ENCODE results near the gene PRSS36.

- TF ChIP-seq IKZF3 (tag by site-specific recombination; IDR thresholded peaks at IDR 0.05) (no peak), ZNF792 (tag by site-specific recombination; IDR thresholded peaks at IDR 0.05) (no peak), SP7 (tag by site-specific recombination; IDR thresholded peaks at IDR 0.05) (no peak), TSHZ1 (tag by site-specific recombination; IDR thresholded peaks at IDR 0.05; ENCODE audit: borderline replicate concordance) (no peak), CTCF (tag by site-specific recombination; IDR thresholded peaks at IDR 0.05) (no peak)
- TF ChIP-seq, protein P1, sequence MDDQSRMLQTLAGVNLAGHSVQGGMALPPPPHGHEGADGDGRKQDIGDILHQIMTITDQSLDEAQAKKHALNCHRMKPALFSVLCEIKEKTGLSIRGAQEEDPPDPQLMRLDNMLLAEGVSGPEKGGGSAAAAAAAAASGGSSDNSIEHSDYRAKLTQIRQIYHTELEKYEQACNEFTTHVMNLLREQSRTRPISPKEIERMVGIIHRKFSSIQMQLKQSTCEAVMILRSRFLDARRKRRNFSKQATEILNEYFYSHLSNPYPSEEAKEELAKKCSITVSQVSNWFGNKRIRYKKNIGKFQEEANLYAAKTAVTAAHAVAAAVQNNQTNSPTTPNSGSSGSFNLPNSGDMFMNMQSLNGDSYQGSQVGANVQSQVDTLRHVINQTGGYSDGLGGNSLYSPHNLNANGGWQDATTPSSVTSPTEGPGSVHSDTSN (CRISPR knock-in tag; IDR thresholded peaks at IDR 0.05), result no peak
Observed at GRCh38 chr16:31184888-31185287, 35.0 kb upstream of the PRSS36 start.
